Measurements from ENCODE around the gene KRT85.

The KRT85 gene

DNA sequence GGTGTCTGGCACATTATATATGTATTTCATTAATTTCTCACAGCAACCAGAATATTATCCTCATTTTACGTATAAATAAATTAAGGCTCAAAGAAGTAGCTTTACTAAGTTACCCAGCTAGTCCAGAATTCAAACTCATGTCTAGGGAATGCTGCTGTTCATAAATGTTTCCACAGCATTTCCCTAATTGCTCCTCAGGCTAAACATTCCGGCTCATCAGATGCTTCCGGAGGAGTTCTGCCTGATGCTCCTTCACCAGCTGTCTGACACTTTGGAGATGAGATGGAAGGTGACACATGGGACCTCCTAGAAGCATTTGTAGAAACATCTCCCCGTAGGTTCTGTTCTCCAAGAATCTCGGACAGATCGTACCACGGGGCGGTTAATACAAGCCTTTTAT is 12.1 kb downstream of the KRT85 start:
- H3K36me3 ChIP-seq (ENCODE audit: low read length) = no peaks in the 10 kb centered on the region

DNA sequence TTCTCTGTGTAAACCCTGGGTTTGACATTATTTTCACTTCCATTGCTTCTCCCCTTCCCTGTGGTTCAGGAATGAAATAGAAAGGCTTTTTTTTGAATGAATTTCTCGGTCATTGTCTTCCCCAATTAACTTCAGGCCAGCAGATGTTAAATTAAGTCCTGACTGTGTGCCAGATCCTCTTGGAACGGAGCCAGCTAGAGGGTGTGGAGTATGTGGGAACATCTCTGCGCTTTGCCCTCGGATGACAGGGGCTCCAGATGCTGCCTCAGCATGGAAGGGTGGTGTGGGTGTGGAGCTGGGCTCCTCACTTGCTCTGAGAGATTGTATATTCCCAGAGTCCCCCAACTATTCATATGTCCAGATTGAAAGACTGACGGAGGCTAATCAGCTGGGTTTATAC is 13.1 kb downstream of the KRT85 start:
- Histone ChIP-seq H4K20me1 (ENCODE audit: low read depth, low read length) (no peaks in the 10 kb centered on the region), H3K4me3 (ENCODE audit: insufficient read depth, low read length, poor library complexity, severe bottlenecking) (no peak overlapping the region), H3K27ac (ENCODE audit: low read depth, low read length) (no peak overlapping the region), H3K4me2 (ENCODE audit: low read depth, low read length, poor library complexity, severe bottlenecking) (no peak overlapping the region), H3F3A (ENCODE audit: insufficient read depth) (no peaks in the 10 kb centered on the region), H3K79me2 (ENCODE audit: insufficient read depth, low read length) (no peaks in the 10 kb centered on the region), H3K36me3 (ENCODE audit: low read length) (no peaks in the 10 kb centered on the region), H2AFZ (ENCODE audit: low read depth, low read length, severe bottlenecking) (no peak overlapping the region), H3K9me3 (ENCODE audit: insufficient read depth, low read length) (no peaks in the 10 kb centered on the region), H3K27me3 (ENCODE audit: low read length) (no peaks in the 10 kb centered on the region), H3K9ac (ENCODE audit: low read length) (no peak overlapping the region), H3K9me2 (replicated peaks; ENCODE audit: insufficient read depth, low read length) (no peaks in the 10 kb centered on the region)
- TF ChIP-seq EZH2phosphoT487 (conservative IDR thresholded peaks at IDR 0.05; ENCODE audit: low read length) = no peak
- TF ChIP-seq, protein P1, sequence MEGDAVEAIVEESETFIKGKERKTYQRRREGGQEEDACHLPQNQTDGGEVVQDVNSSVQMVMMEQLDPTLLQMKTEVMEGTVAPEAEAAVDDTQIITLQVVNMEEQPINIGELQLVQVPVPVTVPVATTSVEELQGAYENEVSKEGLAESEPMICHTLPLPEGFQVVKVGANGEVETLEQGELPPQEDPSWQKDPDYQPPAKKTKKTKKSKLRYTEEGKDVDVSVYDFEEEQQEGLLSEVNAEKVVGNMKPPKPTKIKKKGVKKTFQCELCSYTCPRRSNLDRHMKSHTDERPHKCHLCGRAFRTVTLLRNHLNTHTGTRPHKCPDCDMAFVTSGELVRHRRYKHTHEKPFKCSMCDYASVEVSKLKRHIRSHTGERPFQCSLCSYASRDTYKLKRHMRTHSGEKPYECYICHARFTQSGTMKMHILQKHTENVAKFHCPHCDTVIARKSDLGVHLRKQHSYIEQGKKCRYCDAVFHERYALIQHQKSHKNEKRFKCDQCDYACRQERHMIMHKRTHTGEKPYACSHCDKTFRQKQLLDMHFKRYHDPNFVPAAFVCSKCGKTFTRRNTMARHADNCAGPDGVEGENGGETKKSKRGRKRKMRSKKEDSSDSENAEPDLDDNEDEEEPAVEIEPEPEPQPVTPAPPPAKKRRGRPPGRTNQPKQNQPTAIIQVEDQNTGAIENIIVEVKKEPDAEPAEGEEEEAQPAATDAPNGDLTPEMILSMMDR (IDR thresholded peaks at IDR 0.05; ENCODE audit: insufficient read depth, low read length, poor library complexity, severe bottlenecking) = no peak

More for the DNA sequence above, 12.1 kb downstream of the KRT85 start:
- Histone ChIP-seq H3F3A (ENCODE audit: insufficient read depth) (no peaks in the 10 kb centered on the region), H2AFZ (ENCODE audit: low read depth, low read length, severe bottlenecking) (no peak overlapping the region), H3K79me2 (ENCODE audit: insufficient read depth, low read length) (no peaks in the 10 kb centered on the region), H4K20me1 (ENCODE audit: low read depth, low read length) (no peaks in the 10 kb centered on the region), H3K4me2 (ENCODE audit: low read depth, low read length, poor library complexity, severe bottlenecking) (no peak overlapping the region), H3K27ac (ENCODE audit: low read depth, low read length) (no peak overlapping the region), H3K27me3 (ENCODE audit: low read length) (no peaks in the 10 kb centered on the region), H3K4me3 (ENCODE audit: insufficient read depth, low read length, poor library complexity, severe bottlenecking) (no peak overlapping the region), H3K9me3 (ENCODE audit: insufficient read depth, low read length) (no peaks in the 10 kb centered on the region), H3K9me2 (replicated peaks; ENCODE audit: insufficient read depth, low read length) (no peaks in the 10 kb centered on the region), H3K9ac (ENCODE audit: low read length) (no peak overlapping the region)
- no peak for TF ChIP-seq EZH2phosphoT487 (conservative IDR thresholded peaks at IDR 0.05; ENCODE audit: low read length)
- TF ChIP-seq, protein P1 (IDR thresholded peaks at IDR 0.05; ENCODE audit: insufficient read depth, low read length, poor library complexity, severe bottlenecking) = no peak

DNA sequence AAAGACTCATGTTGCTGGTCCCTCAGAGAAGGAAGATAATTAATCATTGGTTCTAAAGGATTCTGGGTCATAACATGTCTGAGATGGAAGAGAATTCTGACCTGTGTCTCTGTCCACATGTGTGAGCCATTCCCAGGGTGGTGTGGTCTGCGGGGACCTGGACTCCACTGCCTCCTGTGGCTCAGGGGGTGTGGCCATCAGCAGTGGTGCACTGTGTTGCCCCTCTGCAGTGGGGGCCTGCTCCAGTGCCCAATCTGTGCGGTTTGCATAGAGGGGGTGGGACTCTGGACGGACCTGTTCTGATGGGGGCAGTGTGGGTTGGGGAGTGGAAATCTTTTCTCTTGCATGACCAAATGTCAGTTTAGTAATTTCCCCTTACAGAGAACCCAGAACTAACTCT is 13.5 kb downstream of the KRT85 start:
- Histone ChIP-seq H4K20me1 (ENCODE audit: low read depth, low read length) (no peaks in the 10 kb centered on the region), H3K27ac (ENCODE audit: low read depth, low read length) (no peak overlapping the region), H3K27me3 (ENCODE audit: low read length) (no peaks in the 10 kb centered on the region), H3K36me3 (ENCODE audit: low read length) (no peaks in the 10 kb centered on the region), H3F3A (ENCODE audit: insufficient read depth) (no peaks in the 10 kb centered on the region), H3K79me2 (ENCODE audit: insufficient read depth, low read length) (no peaks in the 10 kb centered on the region), H3K9ac (ENCODE audit: low read length) (no peak overlapping the region), H3K9me3 (ENCODE audit: insufficient read depth, low read length) (no peaks in the 10 kb centered on the region), H3K4me3 (ENCODE audit: insufficient read depth, low read length, poor library complexity, severe bottlenecking) (no peak overlapping the region), H3K9me2 (replicated peaks; ENCODE audit: insufficient read depth, low read length) (no peaks in the 10 kb centered on the region), H3K4me2 (ENCODE audit: low read depth, low read length, poor library complexity, severe bottlenecking) (no peak overlapping the region), H2AFZ (ENCODE audit: low read depth, low read length, severe bottlenecking) (no peak overlapping the region)
- TF ChIP-seq EZH2phosphoT487 (conservative IDR thresholded peaks at IDR 0.05; ENCODE audit: low read length) = no peak
- TF ChIP-seq, protein P1 (IDR thresholded peaks at IDR 0.05; ENCODE audit: insufficient read depth, low read length, poor library complexity, severe bottlenecking) = no peak
